Measurements from ENCODE around the gene SLC37A3. TPM values are rescaled to one million over a fixed set of nuclear protein-coding genes. Genes with fewer than 3 reads are reported as not detected.
A peak's percentile ranks its signal among the peaks of the same experiment; 100 is the strongest.

Gene SLC37A3
- total RNA-seq, 1 donor from 2014 or later, result 31.1 TPM

DNA sequence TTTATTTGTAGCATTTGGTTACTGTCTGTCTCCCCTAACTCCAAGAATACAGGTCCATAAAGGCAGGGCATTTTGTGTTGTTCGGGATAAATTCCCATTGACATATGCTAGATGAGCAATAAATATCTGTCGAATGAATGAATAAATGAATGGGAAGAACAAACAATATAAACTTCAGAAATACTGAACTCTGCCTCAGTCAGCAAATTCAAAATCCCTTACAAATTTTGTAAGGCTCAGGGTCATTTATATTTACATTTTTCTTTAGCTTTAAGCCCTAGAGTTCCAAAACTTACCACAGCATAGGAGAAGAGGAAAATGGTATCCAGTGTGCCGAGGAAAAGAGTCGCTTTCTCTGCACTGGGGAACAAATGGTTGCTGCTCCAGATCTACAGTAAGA, 29.0 kb downstream of the SLC37A3 start:
- ATAC-seq (no peak), DNase-seq (no peak)
- H3K9me3 ChIP-seq, result no peaks in the 10 kb centered on the region
- no peaks in the 10 kb centered on the region for H3K27me3 ChIP-seq (ENCODE audit: low read depth)
- no peak overlapping the region for H3K4me3 ChIP-seq
- H3K27ac ChIP-seq, result no peak overlapping the region
- TF ChIP-seq, protein P1, sequence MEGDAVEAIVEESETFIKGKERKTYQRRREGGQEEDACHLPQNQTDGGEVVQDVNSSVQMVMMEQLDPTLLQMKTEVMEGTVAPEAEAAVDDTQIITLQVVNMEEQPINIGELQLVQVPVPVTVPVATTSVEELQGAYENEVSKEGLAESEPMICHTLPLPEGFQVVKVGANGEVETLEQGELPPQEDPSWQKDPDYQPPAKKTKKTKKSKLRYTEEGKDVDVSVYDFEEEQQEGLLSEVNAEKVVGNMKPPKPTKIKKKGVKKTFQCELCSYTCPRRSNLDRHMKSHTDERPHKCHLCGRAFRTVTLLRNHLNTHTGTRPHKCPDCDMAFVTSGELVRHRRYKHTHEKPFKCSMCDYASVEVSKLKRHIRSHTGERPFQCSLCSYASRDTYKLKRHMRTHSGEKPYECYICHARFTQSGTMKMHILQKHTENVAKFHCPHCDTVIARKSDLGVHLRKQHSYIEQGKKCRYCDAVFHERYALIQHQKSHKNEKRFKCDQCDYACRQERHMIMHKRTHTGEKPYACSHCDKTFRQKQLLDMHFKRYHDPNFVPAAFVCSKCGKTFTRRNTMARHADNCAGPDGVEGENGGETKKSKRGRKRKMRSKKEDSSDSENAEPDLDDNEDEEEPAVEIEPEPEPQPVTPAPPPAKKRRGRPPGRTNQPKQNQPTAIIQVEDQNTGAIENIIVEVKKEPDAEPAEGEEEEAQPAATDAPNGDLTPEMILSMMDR (IDR thresholded peaks at IDR 0.05), result no peak
- H3K36me3 ChIP-seq, result peaks cover 35% of the 10 kb centered on the region
- no peaks in the 10 kb centered on the region for H3K4me1 ChIP-seq
- intact Hi-C loops (cut with DNase I), result no loop called here

DNA sequence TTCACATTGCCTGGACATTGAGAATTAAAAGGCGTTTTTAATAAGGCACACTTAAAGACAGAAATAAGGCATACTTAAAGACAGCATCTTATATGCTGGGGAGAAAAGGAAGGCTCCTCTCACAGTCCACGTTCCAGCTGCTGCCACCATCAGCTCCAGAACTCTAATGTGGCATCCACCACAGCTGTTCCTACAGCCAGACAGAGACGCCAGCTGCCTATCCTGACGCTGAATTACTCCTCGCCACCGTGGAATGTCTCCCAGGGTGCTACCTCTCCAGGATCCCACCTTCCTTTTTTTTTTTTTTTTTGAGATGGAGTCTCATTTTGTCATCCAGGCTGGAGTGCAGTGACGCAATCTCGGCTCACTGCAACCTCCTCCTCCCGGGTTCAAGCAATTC, 30.8 kb downstream of the SLC37A3 start:
- Histone ChIP-seq H3K4me1 (no peaks in the 10 kb centered on the region), H3K4me3 (no peak overlapping the region), H3K36me3 (peaks cover 40% of the 10 kb centered on the region), H3K27ac (no peak overlapping the region), H3K9me3 (no peaks in the 10 kb centered on the region), H3K27me3 (ENCODE audit: low read depth) (no peaks in the 10 kb centered on the region)
- TF ChIP-seq, protein P1 (IDR thresholded peaks at IDR 0.05), result no peak
- ATAC-seq (no peak), DNase-seq (no peak)
- intact Hi-C loops (cut with DNase I), result no loop called here

DNA sequence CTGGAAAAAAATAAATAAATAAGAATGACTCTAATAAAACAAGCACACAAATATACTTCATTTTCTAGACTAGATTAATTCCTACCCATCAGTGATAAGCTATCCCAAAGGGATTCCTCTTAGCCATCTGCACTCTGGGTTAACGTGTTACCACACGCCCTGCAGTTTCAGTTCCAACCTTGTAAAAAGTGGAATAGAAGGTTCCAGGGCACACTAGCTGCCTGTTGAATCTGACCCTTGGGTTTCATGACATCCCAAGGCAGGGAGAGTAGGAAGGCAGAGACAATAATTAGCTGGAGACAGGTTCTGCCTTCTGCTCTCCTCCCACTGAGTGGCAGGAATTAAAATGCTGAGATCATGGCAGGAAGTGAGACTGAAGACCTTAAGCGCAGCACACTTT, 33.5 kb downstream of the SLC37A3 start:
- intact Hi-C loops (cut with DNase I), result no loop called here
- Histone ChIP-seq H3K36me3 (peaks cover 44% of the 10 kb centered on the region), H3K4me1 (no peaks in the 10 kb centered on the region), H3K4me3 (no peak overlapping the region), H3K9me3 (no peaks in the 10 kb centered on the region), H3K27ac (no peak overlapping the region), H3K27me3 (ENCODE audit: low read depth) (no peaks in the 10 kb centered on the region)
- TF ChIP-seq, protein P1 (IDR thresholded peaks at IDR 0.05), result no peak
- DNase-seq, result no peak
- no peak for ATAC-seq

DNA sequence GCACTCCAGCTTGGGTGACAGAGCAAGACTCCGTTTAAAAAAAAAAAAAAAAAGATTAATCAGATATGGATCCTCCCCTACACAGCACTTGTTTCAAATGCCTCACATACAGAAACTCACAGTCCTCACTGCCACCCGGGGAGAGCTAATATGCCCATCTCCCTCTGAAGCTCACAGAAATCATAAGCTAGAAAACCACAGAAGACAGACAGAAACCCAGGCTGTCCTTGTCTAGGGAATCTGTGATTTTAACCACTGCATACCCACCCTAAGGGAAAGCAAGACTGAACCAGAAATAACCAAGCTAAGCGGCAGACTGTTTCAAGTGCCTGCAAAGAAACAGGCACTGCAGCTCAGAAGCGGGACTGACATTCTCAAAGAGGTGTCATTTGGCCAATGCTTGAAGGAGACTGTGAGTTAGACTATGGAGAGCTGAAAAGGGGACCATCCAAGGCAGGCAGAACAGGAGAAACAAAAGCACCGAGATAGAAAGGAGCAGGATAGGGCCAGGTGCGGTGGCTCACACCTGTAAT, 37.6 kb downstream of the SLC37A3 start:
- TF ChIP-seq, protein P1 (IDR thresholded peaks at IDR 0.05), result no peak
- Histone ChIP-seq H3K4me1 (no peaks in the 10 kb centered on the region), H3K27ac (no peak overlapping the region), H3K9me3 (no peaks in the 10 kb centered on the region), H3K27me3 (ENCODE audit: low read depth) (no peaks in the 10 kb centered on the region), H3K36me3 (peaks cover 32% of the 10 kb centered on the region), H3K4me3 (no peak overlapping the region)
- DNase-seq (no peak), ATAC-seq (no peak)
- intact Hi-C loops (cut with DNase I), result no loop called here

DNA sequence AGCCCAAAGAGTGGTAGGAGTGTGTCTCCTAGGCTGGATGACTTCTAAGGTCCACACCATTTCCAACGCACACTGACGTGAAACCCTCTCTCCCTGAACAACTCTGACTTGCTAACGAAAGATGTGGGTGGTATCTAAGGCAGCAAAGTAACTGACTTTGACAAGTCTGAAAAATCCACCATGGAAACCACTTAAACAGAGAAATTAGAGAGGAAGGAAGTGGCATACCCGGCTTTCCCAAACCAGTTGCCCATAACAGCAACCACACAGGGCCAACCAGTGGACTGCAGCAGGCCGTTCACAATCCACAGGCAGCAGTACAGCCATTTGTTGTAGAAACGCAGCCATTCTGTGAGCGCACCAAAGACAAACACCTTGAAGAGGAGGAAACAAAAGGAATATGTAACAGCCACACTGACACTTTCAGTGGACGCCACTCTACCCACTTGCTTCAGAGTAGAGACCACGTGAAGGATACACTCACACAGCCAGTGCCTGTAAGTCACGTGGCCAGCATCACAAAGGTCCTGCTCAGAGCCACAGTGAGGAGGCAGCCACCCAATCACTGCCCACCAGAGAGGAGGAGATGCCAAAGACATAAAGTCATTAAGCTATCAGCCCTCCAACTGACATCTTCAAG, 39.8 kb downstream of the SLC37A3 start:
- Histone ChIP-seq H3K27ac (no peak overlapping the region), H3K9me3 (no peaks in the 10 kb centered on the region), H3K4me3 (no peak overlapping the region), H3K4me1 (no peaks in the 10 kb centered on the region), H3K36me3 (peaks cover 44% of the 10 kb centered on the region), H3K27me3 (ENCODE audit: low read depth) (no peaks in the 10 kb centered on the region)
- intact Hi-C loops (cut with DNase I), result no loop called here
- ATAC-seq (peak; percentile 49 to 57), DNase-seq (no peak)
- TF ChIP-seq, protein P1 (IDR thresholded peaks at IDR 0.05), result no peak
